NCI-H2107 treated with DMSO at 0.1 percent for 48 hours (cell line): ENCODE measurements around the gene SLC1A4.

Source experiments
- DNase-seq: peaks from one replicate; lab custom pipeline; 2025; ENCODE audit not compliant: unreplicated experiment; lab: John Stamatoyannopoulos, UW

Gene SLC1A4

DNA sequence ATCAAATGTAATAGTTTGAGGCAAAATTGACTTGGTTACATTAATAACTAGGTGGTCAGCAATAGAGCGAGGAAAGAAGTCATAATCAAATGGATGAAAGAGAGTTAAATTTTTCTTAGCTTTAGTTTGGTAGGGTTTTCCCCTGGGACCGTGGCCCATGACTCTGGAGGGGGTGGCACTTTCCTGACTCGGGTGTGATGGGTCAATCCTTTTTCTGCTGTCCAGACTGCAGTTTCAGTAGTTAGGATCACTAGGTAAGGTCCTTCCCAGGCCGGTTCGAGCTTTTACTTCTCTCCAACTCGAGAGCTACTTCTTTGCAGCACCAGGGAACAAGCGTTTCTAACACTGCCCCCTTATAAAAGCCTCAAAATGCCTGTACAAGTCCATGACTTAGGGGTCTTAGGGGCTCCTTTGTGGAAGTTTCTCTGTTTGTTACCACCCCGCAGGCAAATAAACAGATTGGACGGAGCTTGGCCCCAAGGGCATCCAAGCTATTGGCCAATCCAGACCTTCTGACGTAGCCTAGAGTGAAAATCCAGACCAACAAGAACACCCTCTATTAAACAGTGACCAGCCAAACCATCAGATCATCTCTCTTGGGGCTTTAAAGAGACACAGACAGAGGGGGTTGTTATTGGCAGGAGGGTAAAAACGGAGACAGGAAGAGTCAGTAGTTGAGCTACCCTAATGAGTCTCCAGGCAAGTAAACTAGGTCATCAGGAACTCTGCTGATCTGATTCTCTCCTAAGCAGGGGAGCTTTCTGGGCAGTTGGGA, 57.6 kb downstream of the SLC1A4 start:
- DNase-seq, result no peak

DNA sequence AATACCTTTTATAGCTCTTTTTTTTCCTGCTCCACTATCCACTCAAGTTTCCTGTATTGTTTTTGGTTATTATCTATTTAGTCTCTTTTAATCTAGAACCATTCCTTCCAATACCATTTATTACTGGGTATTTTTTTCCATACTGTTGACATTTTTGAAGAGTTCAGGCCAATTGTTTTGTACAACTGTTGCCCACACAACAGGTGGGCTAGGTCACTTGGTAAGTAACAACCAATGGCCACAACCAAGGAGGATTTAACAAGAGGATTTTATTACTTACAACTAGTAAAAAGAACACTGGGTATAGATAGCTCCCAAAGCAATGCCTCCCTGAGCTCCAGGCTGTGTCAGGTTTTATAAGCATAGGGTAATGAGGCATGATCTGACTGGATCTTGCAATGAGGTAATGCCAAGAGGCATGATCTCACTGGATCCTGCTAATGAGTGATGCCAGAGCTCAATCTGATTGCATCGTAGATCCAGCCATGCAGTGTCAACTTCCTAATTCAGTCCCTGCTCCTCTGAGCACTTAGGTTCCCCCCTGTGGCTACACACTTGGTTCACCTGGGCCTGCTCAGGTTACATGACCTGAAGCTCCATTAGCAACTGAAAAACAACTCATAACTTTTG, 59.9 kb downstream of the SLC1A4 start:
- peak; percentile 77 for DNase-seq

DNA sequence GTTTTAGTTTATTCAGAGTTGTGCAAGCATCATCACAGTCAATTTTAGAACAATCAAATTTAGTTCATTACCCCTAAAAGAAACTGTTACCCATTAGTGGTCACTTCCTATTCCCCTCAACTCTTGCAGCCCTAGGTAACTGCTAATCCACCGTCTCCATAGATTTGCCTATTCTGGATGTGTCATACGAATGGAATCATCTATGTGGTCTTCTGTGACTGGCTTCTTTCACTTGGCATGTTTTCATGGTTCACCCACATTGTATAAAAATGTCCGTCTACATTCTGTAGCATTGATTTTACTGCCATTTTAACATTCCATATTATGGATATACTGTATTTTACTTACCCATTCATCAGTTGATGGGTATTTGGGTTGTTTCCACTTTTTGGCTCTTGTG, 61.7 kb downstream of the SLC1A4 start:
- DNase-seq, result no peak

GRCh38 chr2:65053199-65053598, 64.0 kb downstream of the SLC1A4 start:
- no peak for DNase-seq

DNA sequence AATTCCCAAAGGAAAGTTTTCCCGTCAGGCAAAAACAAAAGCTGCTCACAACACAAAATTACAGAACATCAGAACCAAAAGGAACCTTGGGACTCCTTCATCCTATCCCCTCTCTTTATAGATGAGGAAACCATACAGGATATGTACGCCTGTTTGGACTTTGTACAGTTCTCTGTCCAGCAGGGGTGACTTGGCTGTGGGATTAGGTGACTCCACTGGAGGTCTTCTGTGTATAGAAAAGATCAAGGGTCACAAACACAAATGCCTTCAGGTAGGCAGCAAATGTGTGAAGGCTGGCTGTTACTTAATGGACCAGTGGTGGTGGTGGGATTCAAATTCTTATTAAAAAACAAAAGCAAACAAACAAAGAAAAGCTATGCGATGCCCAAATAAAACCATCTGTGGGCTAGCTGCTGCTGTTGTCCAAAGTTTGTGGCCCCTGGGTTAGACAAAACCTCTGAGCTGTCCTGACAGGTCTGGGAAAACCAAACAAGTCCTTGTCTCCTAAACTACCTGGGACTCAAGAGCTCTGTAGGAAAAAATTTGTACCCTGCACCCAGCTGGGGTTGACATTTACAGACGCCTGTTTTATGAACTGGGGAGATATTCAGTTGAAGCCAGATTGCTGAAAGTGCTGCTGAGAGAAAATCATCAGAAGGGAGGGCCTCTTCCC, 65.7 kb downstream of the SLC1A4 start:
- no peak for DNase-seq

DNA sequence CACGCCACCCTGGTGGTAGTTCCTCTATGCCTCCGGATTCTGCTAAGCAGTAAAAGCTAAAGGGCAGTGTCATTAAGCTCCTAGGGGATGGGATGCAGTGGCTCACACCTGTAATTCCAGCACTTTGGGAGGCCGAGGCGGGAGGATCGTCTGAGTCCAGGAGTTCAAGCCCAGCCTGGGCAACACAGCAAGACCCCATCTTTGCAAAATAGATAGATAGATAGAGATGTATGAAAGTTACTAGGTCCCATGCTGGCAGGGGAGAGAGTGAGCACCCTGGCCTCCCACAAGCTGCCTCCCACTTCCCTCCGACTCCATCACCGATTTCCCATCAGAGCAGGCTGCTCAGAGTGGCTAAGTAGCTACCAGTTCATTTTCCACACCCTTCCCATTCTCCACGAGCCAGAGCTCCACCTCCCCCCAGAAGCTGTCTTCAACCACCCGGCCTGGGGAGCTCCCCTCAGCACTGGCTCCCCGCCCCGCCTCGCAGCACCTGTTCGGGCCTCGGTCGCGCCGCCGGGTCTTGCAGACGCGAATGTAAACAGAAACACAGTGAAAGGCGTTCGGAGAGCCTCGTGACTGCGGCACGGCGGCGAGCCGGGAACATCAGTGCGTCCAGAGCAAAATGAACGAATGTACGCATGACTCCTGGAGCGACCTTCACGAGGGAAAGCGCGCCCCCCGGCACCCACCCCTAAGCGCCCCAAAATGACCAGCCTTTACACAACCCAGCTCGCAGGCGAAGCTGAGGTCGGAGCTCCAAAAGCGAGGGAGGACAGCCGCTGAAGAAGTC, 66.4 kb downstream of the SLC1A4 start:
- peak; percentile 71 for DNase-seq

DNA sequence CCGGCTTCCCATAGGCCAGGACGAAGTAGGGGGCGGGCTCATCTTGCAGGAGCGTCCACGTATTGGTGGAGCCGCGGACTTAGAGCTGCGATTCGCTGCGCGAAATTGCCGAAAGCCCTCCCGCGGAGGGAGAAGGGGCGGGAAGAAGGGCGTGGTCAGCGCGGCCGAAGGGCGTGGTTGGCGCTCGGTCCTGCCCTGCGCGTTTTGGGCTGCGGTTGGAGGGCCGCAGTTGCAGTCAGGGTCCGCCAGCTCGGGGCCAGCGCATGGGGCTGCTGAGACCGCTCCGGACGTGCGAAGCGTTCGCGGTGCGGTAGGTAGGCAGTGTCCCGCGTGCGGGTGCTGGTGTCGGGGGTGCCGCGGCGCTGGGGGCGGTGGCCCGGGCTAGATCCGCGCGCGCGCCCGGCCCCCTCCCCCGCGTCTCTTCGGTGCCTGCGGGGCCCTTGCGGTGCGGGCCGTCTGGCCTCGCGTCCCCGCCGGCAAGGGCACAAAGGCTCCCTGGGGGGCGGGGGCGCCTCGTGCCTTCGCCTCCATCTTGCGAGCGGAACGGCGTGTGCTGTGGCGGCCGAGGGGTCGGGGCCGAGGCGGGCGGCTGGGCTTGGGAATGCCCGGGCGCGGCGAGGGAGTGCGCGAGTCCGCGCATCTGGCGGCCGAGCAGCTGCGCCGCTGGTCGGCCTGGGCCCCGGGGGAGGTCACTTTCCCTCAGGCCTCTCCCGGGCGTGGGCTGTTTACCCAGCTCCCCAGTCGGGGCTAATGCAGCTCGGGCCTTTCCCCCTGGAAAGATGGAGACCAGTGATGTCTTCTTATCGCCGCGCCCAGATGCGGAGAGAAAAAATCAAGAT, 67.2 kb downstream of the SLC1A4 start, which contains the start of gene CEP68:
TSS of gene CEP68 (plus strand) at position 202 of the 839 bp plus-strand sequence. CDS start 13,029 bp downstream, outside the sequence.
- DNase-seq, result peak; percentile 84

GRCh38 chr2:65057054-65057375, 67.8 kb downstream of the SLC1A4 start:
- DNase-seq, result no peak

GRCh38 chr2:65057391-65058052, 68.3 kb downstream of the SLC1A4 start:
- DNase-seq, result peak; percentile 92

- DNase-seq, result no peak
Measured at GRCh38 chr2:65059071-65059470, 69.9 kb downstream of the SLC1A4 start.

GRCh38 chr2:65061146-65061909, 72.1 kb downstream of the SLC1A4 start:
- no peak for DNase-seq

DNA sequence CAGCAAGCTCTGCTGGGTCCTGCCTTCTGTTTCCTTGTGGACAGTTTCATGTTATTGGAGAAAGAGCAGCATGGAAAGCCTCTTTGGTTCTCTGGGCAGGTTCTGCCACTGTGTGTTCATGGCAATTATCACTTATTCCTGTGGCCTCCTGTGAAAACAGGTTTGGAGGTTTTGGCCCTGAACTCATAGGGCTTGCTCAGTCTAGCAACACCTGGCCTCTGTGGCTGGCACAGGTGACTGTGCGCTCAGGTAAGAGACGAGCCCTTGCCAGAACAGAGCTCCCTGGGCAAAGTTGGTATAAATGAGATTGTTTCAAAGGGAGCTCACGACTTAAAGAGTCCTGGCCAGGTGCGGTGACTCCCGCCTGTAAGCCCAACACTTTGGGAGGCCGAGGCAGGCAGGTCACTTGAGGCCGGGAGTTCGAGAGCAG, 72.7 kb downstream of the SLC1A4 start:
- DNase-seq, result no peak

DNA sequence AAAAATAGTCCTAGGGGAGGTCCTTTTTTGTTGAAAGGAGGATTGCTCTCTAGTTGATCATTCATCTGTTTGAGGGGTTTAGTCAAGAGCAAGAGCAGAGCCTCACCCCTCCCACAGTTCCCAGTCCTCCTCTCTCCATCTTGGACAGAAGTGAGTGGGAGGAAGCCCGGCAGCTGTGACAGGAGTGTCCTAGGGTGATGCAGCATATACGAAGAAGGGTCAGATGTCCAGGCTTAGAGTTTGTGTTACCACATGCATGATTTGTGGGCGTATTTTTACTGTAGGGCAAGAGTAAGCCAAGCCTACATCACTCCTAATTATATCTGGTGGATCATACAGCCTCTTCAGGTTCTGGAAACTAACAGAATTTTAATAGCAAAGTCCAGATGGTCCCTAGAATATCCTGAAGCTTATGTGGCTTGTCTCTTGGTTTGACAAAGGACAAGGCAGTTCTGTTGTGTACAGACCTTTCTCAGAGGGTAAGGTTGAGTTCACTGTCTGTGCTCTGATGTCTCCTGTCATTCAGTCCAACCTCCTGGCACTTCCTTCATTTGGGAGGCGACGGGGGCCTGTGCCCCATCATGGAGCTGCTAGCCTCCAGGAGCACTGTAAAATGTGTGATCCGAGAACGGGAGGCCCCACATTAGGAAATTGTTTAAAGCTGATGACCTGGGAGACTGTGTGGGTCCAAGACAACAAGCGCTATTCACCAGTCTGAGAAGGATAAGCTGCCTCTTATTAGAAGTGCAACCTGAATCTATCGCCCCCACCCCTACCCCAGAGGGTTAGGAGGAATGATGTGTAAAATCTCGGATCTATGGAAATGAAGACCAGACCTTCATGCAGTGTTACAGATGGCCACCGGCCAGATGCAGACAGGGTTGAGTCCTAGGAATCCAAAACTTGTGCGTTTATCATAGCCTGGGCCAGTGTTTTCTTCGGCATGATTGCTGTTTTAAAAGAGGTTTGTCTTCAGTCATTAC, 73.9 kb downstream of the SLC1A4 start:
- DNase-seq, result no peak

- peak; percentile 47 for DNase-seq
Measured at GRCh38 chr2:65064728-65065552, 75.7 kb downstream of the SLC1A4 start.

DNA sequence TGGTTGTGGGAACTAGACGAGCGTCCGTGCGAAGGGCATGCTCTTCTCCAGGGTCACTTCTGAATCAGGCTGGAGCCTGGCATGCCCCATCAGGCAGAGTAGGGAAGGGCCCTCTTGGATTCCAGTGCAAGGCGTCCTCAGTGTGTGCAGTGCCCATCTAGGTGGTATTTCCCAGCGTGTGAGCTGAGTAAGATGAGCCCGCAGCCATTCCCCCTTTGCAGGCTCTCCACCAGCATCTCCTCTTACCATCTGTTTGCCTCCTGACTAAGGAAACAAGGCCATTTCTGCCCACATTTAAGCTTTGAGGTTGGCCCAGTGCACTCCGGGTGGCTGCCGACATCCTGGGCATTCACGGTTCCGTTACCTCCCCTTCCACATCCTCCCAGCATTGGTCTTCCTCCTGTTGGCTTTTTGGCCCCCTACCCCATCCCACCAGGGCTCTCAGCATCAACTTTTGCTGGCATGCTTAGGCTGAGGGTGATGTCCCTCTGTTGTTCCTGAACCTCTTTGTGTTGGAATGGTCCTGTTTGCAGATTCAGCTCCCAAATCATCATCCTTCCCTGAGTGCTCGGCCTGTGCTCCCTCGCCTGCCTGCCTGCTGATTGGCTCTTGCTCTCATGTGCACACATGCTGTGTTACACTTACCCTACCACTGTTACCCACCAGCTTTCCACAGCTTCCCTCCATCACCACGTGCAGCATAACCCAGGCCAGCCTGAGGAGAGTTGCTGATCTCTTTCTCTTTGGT, 78.8 kb downstream of the SLC1A4 start:
- DNase-seq, result no peak

- DNase-seq, result no peak
Measured at GRCh38 chr2:65069439-65069824, 80.2 kb downstream of the SLC1A4 start.
